Measurements from ENCODE around the gene ZNF215. TPM values are rescaled to one million over a fixed set of nuclear protein-coding genes. Genes with fewer than 3 reads are reported as not detected.
A peak's percentile ranks its signal among the peaks of the same experiment; 100 is the strongest.
"Not testable (repeated sequence)": the region's sequence is repeated elsewhere in the genome, so short reads cannot be mapped to it uniquely, and the experiment has no call there.

ZNF215 gene
- total RNA-seq, 1 donor from 2014 or later, result 2.9 TPM

GRCh38 chr11:6962141-6962540 lies 35.9 kb downstream of the ZNF215 start:
- Histone ChIP-seq H3K9ac (ENCODE audit: low read length) (no peak overlapping the region), H3K79me2 (ENCODE audit: insufficient read depth, low read length) (no peaks in the 10 kb centered on the region), H3K27me3 (ENCODE audit: insufficient read depth, low read length) (no peaks in the 10 kb centered on the region), H4K20me1 (ENCODE audit: insufficient read depth, low read length) (no peaks in the 10 kb centered on the region), H3K4me1 (ENCODE audit: insufficient read depth, low read length) (no peaks in the 10 kb centered on the region), H2AFZ (ENCODE audit: low read depth, low read length) (no peak overlapping the region), H3K9me3 (ENCODE audit: insufficient read depth, low read depth, low read length) (no peaks in the 10 kb centered on the region), H3K4me3 (ENCODE audit: insufficient read depth, low read depth, low read length) (no peak overlapping the region), H3K36me3 (ENCODE audit: insufficient read depth, low read length) (no peaks in the 10 kb centered on the region), H3K4me2 (ENCODE audit: low read length) (no peak overlapping the region), H3K27ac (ENCODE audit: low read depth, low read length) (no peak overlapping the region)
- Mint-ChIP-seq H3K36me3 (ENCODE audit: low read depth, unreplicated experiment) (no peaks in the 10 kb centered on the region), H3K4me3 (ENCODE audit: unreplicated experiment) (no peak overlapping the region), H3K27me3 (ENCODE audit: low read depth, unreplicated experiment) (no peaks in the 10 kb centered on the region), H3K27ac (ENCODE audit: unreplicated experiment) (no peak overlapping the region), H3K4me1 (ENCODE audit: low read depth, unreplicated experiment) (no peaks in the 10 kb centered on the region), H3K9me3 (ENCODE audit: unreplicated experiment) (no peaks in the 10 kb centered on the region)
- FAIRE-seq (no peak), DNase-seq (ENCODE audit: low read depth) (no peak)
- TF ChIP-seq EZH2 (IDR thresholded peaks at IDR 0.05; ENCODE audit: insufficient read depth, low read length) (no peak), CTCF (IDR thresholded peaks at IDR 0.05; ENCODE audit: insufficient read depth, low read depth, low read length) (no peak)

GRCh38 chr11:6962673-6963072 lies 36.4 kb downstream of the ZNF215 start:
- Mint-ChIP-seq H3K4me3 (ENCODE audit: unreplicated experiment) (no peak overlapping the region), H3K27me3 (ENCODE audit: low read depth, unreplicated experiment) (no peaks in the 10 kb centered on the region), H3K4me1 (ENCODE audit: low read depth, unreplicated experiment) (no peaks in the 10 kb centered on the region), H3K9me3 (ENCODE audit: unreplicated experiment) (peaks cover 2% of the 10 kb centered on the region), H3K27ac (ENCODE audit: unreplicated experiment) (no peak overlapping the region), H3K36me3 (ENCODE audit: low read depth, unreplicated experiment) (no peaks in the 10 kb centered on the region)
- H3K4me1 ChIP-seq (ENCODE audit: insufficient read depth, low read length), result no peaks in the 10 kb centered on the region
- no peak overlapping the region for H3K27ac ChIP-seq (ENCODE audit: low read depth, low read length)
- H3K4me3 ChIP-seq (ENCODE audit: insufficient read depth, low read depth, low read length), result no peak overlapping the region
- H3K9me3 ChIP-seq (ENCODE audit: insufficient read depth, low read depth, low read length), result no peaks in the 10 kb centered on the region
- TF ChIP-seq EZH2 (IDR thresholded peaks at IDR 0.05; ENCODE audit: insufficient read depth, low read length) (no peak), CTCF (IDR thresholded peaks at IDR 0.05; ENCODE audit: insufficient read depth, low read depth, low read length) (no peak)
- DNase-seq (ENCODE audit: low read depth), result no peak
- no peaks in the 10 kb centered on the region for H3K27me3 ChIP-seq (ENCODE audit: insufficient read depth, low read length)
- no peak overlapping the region for H3K9ac ChIP-seq (ENCODE audit: low read length)
- no peaks in the 10 kb centered on the region for H4K20me1 ChIP-seq (ENCODE audit: insufficient read depth, low read length)
- H3K36me3 ChIP-seq (ENCODE audit: insufficient read depth, low read length), result no peaks in the 10 kb centered on the region
- no peak for FAIRE-seq
- no peaks in the 10 kb centered on the region for H3K79me2 ChIP-seq (ENCODE audit: insufficient read depth, low read length)
- no peak overlapping the region for H3K4me2 ChIP-seq (ENCODE audit: low read length)
- no peak overlapping the region for H2AFZ ChIP-seq (ENCODE audit: low read depth, low read length)

GRCh38 chr11:6968816-6969215 lies 42.6 kb downstream of the ZNF215 start:
- Histone ChIP-seq H3K4me3 (ENCODE audit: insufficient read depth, low read depth, low read length) (no peak overlapping the region), H3K9ac (ENCODE audit: low read length) (no peak overlapping the region), H3K79me2 (ENCODE audit: insufficient read depth, low read length) (no peaks in the 10 kb centered on the region), H2AFZ (ENCODE audit: low read depth, low read length) (no peak overlapping the region), H3K27me3 (ENCODE audit: insufficient read depth, low read length) (no peaks in the 10 kb centered on the region), H3K4me2 (ENCODE audit: low read length) (no peak overlapping the region), H3K27ac (ENCODE audit: low read depth, low read length) (no peak overlapping the region), H3K4me1 (ENCODE audit: insufficient read depth, low read length) (no peaks in the 10 kb centered on the region), H4K20me1 (ENCODE audit: insufficient read depth, low read length) (no peaks in the 10 kb centered on the region), H3K36me3 (ENCODE audit: insufficient read depth, low read length) (no peaks in the 10 kb centered on the region), H3K9me3 (ENCODE audit: insufficient read depth, low read depth, low read length) (no peaks in the 10 kb centered on the region)
- H3K9me3 Mint-ChIP-seq (ENCODE audit: unreplicated experiment), result peaks cover 2% of the 10 kb centered on the region
- H3K27ac Mint-ChIP-seq (ENCODE audit: unreplicated experiment), result no peak overlapping the region
- H3K4me3 Mint-ChIP-seq (ENCODE audit: unreplicated experiment), result no peak overlapping the region
- FAIRE-seq, result no peak
- peak; percentile 40 for DNase-seq (ENCODE audit: low read depth)
- TF ChIP-seq EZH2 (IDR thresholded peaks at IDR 0.05; ENCODE audit: insufficient read depth, low read length), result no peak
- H3K4me1 Mint-ChIP-seq (ENCODE audit: low read depth, unreplicated experiment), result no peaks in the 10 kb centered on the region
- no peaks in the 10 kb centered on the region for H3K27me3 Mint-ChIP-seq (ENCODE audit: low read depth, unreplicated experiment)
- no peaks in the 10 kb centered on the region for H3K36me3 Mint-ChIP-seq (ENCODE audit: low read depth, unreplicated experiment)

- not testable (repeated sequence) for H4K20me1 ChIP-seq (ENCODE audit: insufficient read depth, low read length); H3K4me1 Mint-ChIP-seq (ENCODE audit: low read depth, unreplicated experiment); H3K79me2 ChIP-seq (ENCODE audit: insufficient read depth, low read length); H3K36me3 ChIP-seq (ENCODE audit: insufficient read depth, low read length); H3K4me1 ChIP-seq (ENCODE audit: insufficient read depth, low read length); H3K36me3 Mint-ChIP-seq (ENCODE audit: low read depth, unreplicated experiment); H3K27me3 ChIP-seq (ENCODE audit: insufficient read depth, low read length); H3K9ac ChIP-seq (ENCODE audit: low read length); H3K27ac ChIP-seq (ENCODE audit: low read depth, low read length); H3K9me3 Mint-ChIP-seq (ENCODE audit: unreplicated experiment); DNase-seq (ENCODE audit: low read depth); H3K27me3 Mint-ChIP-seq (ENCODE audit: low read depth, unreplicated experiment); H3K4me3 ChIP-seq (ENCODE audit: insufficient read depth, low read depth, low read length); H3K9me3 ChIP-seq (ENCODE audit: insufficient read depth, low read depth, low read length); FAIRE-seq; H3K4me3 Mint-ChIP-seq (ENCODE audit: unreplicated experiment); H3K27ac Mint-ChIP-seq (ENCODE audit: unreplicated experiment); H2AFZ ChIP-seq (ENCODE audit: low read depth, low read length); H3K4me2 ChIP-seq (ENCODE audit: low read length)
Measured at GRCh38 chr11:6969854-6970253, 43.6 kb downstream of the ZNF215 start.
